HEK293 (cell line): Measurements from ENCODE around the gene CNTN2.

ENCODE experiments used
- CTCF ChIA-PET: fragments of 350-600 bp; formaldehyde crosslinking; extraction: SDS; loops from one replicate; lab custom pipeline; 2021; ENCODE audit warnings: antibody characterized with exemption; lab: Yijun Ruan, JAX
- POLR2A ChIA-PET: fragments of 300-600 bp; formaldehyde crosslinking; extraction: SDS; loops from one replicate; lab custom pipeline; 2020; ENCODE audit warnings: antibody characterized with exemption, inconsistent platforms; lab: Yijun Ruan, JAX
- H3K27ac ChIP-seq: fragments of 200-500 bp; sonication (Bioruptor generic); 2 replicates; pipeline ENCODE4 v1.5.1; 2014; ENCODE audit warnings: low read depth, low read length, control low read depth, inconsistent platforms; ENCODE audit errors: extremely low read depth
- H3K36me3 ChIP-seq, 2 experiments: fragments of 200-500 bp in 1 of 2; sonication (Bioruptor generic) in 1 of 2; 1 replicate in 1 of 2; 2 replicates in 1 of 2; pipeline ENCODE4 v1.5.1; 2014 to 2017; ENCODE audit warnings: inconsistent platforms in 2 of 2, low read length in 2 of 2; ENCODE audit not compliant: control insufficient read depth in 2 of 2, insufficient read depth in 1 of 2
- H3K4me1 ChIP-seq: fragments of 200-500 bp; sonication (Bioruptor generic); 2 replicates; pipeline ENCODE4 v1.5.1; 2014; ENCODE audit warnings: mild to moderate bottlenecking, low read length, inconsistent platforms; ENCODE audit not compliant: control insufficient read depth, insufficient read depth
- H3K4me3 ChIP-seq: 2 replicates; pipeline ENCODE4 v1.5.1; 2011; ENCODE audit warnings: low read depth, mild to moderate bottlenecking, control low read depth, low read length, moderate library complexity
- H3K9me3 ChIP-seq: fragments of 200-500 bp; sonication (Bioruptor generic); 2 replicates; pipeline ENCODE4 v1.5.1; 2014; ENCODE audit warnings: low read depth, low read length, inconsistent platforms; ENCODE audit not compliant: control insufficient read depth, insufficient read depth
- GLI4 ChIP-seq: fragments of 450-650 bp; formaldehyde crosslinking; IDR thresholded peaks from 2 replicates; pipeline ENCODE4 v1.5.1; 2016; ENCODE audit warnings: missing biosample characterization, missing genetic modification characterization
- REST ChIP-seq: fragments of 450-650 bp; formaldehyde crosslinking; IDR thresholded peaks from 2 replicates; pipeline ENCODE4 v1.5.1; 2016; ENCODE audit warnings: missing biosample characterization, missing genetic modification characterization
- SCRT1 ChIP-seq: fragments of 450-650 bp; formaldehyde crosslinking; IDR thresholded peaks from 2 replicates; pipeline ENCODE4 v1.5.1; 2016; ENCODE audit warnings: missing biosample characterization, missing genetic modification characterization, borderline replicate concordance
- SCRT2 ChIP-seq: fragments of 450-650 bp; formaldehyde crosslinking; IDR thresholded peaks from 2 replicates; pipeline ENCODE4 v1.5.1; 2016; ENCODE audit warnings: missing biosample characterization, missing genetic modification characterization
- WT1 ChIP-seq: fragments of 450-650 bp; formaldehyde crosslinking; IDR thresholded peaks from 2 replicates; pipeline ENCODE4 v1.5.1; 2016; ENCODE audit warnings: missing biosample characterization, missing genetic modification characterization
- ZEB2 ChIP-seq: fragments of 450-650 bp; formaldehyde crosslinking; IDR thresholded peaks from 2 replicates; pipeline ENCODE4 v1.5.1; 2016; ENCODE audit warnings: missing biosample characterization, missing genetic modification characterization
- ZFP3 ChIP-seq: fragments of 450-650 bp; formaldehyde crosslinking; IDR thresholded peaks from 2 replicates; pipeline ENCODE4 v1.5.1; 2016; ENCODE audit warnings: low read depth, missing biosample characterization, missing genetic modification characterization
- ZNF174 ChIP-seq: fragments of 450-650 bp; formaldehyde crosslinking; IDR thresholded peaks from 2 replicates; pipeline ENCODE4 v1.5.0; 2017; ENCODE audit warnings: missing biosample characterization, mild to moderate bottlenecking, missing genetic modification characterization
- ZNF214 ChIP-seq: fragments of 450-650 bp; formaldehyde crosslinking; IDR thresholded peaks from 2 replicates; pipeline ENCODE4 v1.5.1; 2017; ENCODE audit warnings: missing biosample characterization, mild to moderate bottlenecking, missing genetic modification characterization, borderline replicate concordance
- ZNF350 ChIP-seq: fragments of 450-650 bp; formaldehyde crosslinking; IDR thresholded peaks from 2 replicates; pipeline ENCODE4 v1.5.0; 2017; ENCODE audit warnings: missing biosample characterization, mild to moderate bottlenecking, missing genetic modification characterization
- ZNF366 ChIP-seq: fragments of 450-650 bp; formaldehyde crosslinking; conservative IDR thresholded peaks from 2 replicates; pipeline ENCODE4 v1.5.1; 2016; ENCODE audit warnings: missing biosample characterization, missing genetic modification characterization
- ZNF555 ChIP-seq: fragments of 450-650 bp; formaldehyde crosslinking; conservative IDR thresholded peaks from 2 replicates; pipeline ENCODE4 v1.5.1; 2017; ENCODE audit warnings: missing biosample characterization, mild to moderate bottlenecking, missing genetic modification characterization, inconsistent platforms
- TF ChIP-seq, protein P1 (sequence below): fragments of 450-650 bp; formaldehyde crosslinking; conservative IDR thresholded peaks from 2 replicates; pipeline ENCODE4 v1.5.1; 2016; ENCODE audit warnings: low read depth, missing biosample characterization, missing genetic modification characterization

CNTN2 gene

GRCh38 chr1:205043866-205044265, 854 bp downstream of the CNTN2 start (continued):
- TF ChIP-seq, protein P1, sequence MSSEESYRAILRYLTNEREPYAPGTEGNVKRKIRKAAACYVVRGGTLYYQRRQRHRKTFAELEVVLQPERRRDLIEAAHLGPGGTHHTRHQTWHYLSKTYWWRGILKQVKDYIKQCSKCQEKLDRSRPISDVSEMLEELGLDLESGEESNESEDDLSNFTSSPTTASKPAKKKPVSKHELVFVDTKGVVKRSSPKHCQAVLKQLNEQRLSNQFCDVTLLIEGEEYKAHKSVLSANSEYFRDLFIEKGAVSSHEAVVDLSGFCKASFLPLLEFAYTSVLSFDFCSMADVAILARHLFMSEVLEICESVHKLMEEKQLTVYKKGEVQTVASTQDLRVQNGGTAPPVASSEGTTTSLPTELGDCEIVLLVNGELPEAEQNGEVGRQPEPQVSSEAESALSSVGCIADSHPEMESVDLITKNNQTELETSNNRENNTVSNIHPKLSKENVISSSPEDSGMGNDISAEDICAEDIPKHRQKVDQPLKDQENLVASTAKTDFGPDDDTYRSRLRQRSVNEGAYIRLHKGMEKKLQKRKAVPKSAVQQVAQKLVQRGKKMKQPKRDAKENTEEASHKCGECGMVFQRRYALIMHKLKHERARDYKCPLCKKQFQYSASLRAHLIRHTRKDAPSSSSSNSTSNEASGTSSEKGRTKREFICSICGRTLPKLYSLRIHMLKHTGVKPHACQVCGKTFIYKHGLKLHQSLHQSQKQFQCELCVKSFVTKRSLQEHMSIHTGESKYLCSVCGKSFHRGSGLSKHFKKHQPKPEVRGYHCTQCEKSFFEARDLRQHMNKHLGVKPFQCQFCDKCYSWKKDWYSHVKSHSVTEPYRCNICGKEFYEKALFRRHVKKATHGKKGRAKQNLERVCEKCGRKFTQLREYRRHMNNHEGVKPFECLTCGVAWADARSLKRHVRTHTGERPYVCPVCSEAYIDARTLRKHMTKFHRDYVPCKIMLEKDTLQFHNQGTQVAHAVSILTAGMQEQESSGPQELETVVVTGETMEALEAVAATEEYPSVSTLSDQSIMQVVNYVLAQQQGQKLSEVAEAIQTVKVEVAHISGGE (tag by site-specific recombination), result no peak
- no peak for TF ChIP-seq ZNF214 (tag by site-specific recombination)

- CTCF ChIA-PET, result interaction anchor here (0.7 kb wide), 1 partner anchor 43 kb away, joined by 5 read pairs; no protein-coding TSS in a partner anchor
Observed at GRCh38 chr1:205044741-205045140, 1.7 kb downstream of the CNTN2 start.

GRCh38 chr1:205045146-205045545, 2.1 kb downstream of the CNTN2 start:
- H3K4me1 ChIP-seq, result no peaks in the 10 kb centered on the region
- no peaks in the 10 kb centered on the region for H3K9me3 ChIP-seq
- TF ChIP-seq ZNF366 (tag by site-specific recombination), result no peak
- no peak for TF ChIP-seq ZNF350
- TF ChIP-seq ZEB2 (tag by site-specific recombination), result no peak
- TF ChIP-seq ZNF174 (tag by site-specific recombination), result no peak
- no peak for TF ChIP-seq ZFP3 (tag by site-specific recombination)
- TF ChIP-seq, all 188 proteins: peak for 0
- ChIA-PET CTCF (no interaction called here), POLR2A (no interaction called here)
- Histone ChIP-seq H3K27ac (no peak overlapping the region), H3K4me3 (no peak overlapping the region), H3K36me3 (no peaks in the 10 kb centered on the region)

More at GRCh38 chr1:205044741-205045140, 1.7 kb downstream of the CNTN2 start:
- Histone ChIP-seq H3K4me3 (no peak overlapping the region), H3K27ac (no peak overlapping the region), H3K9me3 (no peaks in the 10 kb centered on the region), H3K4me1 (no peaks in the 10 kb centered on the region), H3K36me3 (no peaks in the 10 kb centered on the region)
- POLR2A ChIA-PET, result no interaction called here
- TF ChIP-seq SCRT1, result peak; percentile 40; the same call in 1 of the 2 replicates
- no peak for TF ChIP-seq WT1 (tag by site-specific recombination)
- TF ChIP-seq SCRT2 (tag by site-specific recombination), result peak; percentile 45; the same call in 1 of the 2 replicates
- TF ChIP-seq REST (tag by site-specific recombination), result peak; percentile 96

DNA sequence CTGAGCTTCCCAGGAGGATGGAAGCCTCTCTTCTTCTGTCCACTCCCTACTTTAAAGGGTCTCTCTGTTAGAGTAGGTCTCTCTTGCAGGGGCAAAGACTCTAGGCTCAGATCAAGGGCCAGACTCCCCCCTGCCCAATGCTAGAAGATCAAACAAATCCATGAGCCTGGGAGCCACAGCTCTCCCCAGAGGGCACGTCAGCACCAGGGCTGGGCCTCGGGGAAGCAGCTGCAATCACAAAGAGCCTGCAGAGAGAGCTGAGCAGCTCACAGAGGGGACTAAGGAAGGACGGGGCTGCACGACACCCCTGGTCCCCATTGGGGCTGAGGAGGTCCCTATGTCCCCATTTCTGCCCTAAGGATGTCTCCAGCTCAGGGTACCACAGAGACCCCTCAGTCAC, 3.9 kb downstream of the CNTN2 start:
- CTCF ChIA-PET, result interaction anchor here (0.5 to 0.9 kb wide), 2 partner anchors 15 to 53 kb away, joined by 3 read pairs; no protein-coding TSS in a partner anchor
- Histone ChIP-seq H3K4me1 (no peaks in the 10 kb centered on the region), H3K4me3 (no peak overlapping the region), H3K9me3 (no peaks in the 10 kb centered on the region), H3K27ac (no peak overlapping the region), H3K36me3 (no peaks in the 10 kb centered on the region)
- TF ChIP-seq GLI4 (tag by site-specific recombination), result no peak
- TF ChIP-seq ZNF555 (tag by site-specific recombination), result no peak
- POLR2A ChIA-PET, result interaction anchor here (0.5 kb wide), 1 partner anchor 35 kb away, joined by 4 read pairs; no protein-coding TSS in a partner anchor
